GM12875 (cell line): ENCODE data around the gene GALNT17.

Experiments used
- H3K4me3 ChIP-seq: one replicate; pipeline ENCODE4 v1.5.1; 2011; ENCODE audit warnings: low read depth, low read length, control low read depth
- TF ChIP-seq, protein P1 (sequence below): IDR thresholded peaks from 2 replicates; pipeline ENCODE4 v1.5.1; 2011; ENCODE audit warnings: low read depth, mild to moderate bottlenecking, control low read depth, inconsistent platforms, low read length, moderate library complexity, borderline replicate concordance; ENCODE audit not compliant: insufficient read depth

The GALNT17 gene

DNA sequence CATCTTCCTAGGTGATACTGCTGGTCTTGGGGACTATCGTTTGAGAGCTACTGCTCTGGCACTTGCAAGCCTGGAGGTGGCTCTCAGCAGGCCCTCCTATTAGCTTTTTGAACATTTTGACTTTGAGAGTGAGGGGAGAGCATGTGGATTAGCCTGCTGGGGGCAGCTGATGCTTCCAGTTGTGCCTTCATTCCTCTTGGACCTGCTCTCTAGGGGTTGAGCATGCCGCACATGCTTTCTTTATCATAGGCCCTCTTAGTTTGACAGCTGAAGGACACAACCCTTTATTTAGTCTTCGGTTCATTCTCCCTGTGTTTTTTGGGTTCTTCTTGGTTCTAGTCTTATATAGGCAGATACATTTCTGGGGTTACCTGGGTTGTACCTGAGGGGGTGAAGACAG is 132.1 kb downstream of the GALNT17 start:
- H3K4me3 ChIP-seq, result no peak overlapping the region
- TF ChIP-seq, protein P1, sequence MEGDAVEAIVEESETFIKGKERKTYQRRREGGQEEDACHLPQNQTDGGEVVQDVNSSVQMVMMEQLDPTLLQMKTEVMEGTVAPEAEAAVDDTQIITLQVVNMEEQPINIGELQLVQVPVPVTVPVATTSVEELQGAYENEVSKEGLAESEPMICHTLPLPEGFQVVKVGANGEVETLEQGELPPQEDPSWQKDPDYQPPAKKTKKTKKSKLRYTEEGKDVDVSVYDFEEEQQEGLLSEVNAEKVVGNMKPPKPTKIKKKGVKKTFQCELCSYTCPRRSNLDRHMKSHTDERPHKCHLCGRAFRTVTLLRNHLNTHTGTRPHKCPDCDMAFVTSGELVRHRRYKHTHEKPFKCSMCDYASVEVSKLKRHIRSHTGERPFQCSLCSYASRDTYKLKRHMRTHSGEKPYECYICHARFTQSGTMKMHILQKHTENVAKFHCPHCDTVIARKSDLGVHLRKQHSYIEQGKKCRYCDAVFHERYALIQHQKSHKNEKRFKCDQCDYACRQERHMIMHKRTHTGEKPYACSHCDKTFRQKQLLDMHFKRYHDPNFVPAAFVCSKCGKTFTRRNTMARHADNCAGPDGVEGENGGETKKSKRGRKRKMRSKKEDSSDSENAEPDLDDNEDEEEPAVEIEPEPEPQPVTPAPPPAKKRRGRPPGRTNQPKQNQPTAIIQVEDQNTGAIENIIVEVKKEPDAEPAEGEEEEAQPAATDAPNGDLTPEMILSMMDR, result no peak

DNA sequence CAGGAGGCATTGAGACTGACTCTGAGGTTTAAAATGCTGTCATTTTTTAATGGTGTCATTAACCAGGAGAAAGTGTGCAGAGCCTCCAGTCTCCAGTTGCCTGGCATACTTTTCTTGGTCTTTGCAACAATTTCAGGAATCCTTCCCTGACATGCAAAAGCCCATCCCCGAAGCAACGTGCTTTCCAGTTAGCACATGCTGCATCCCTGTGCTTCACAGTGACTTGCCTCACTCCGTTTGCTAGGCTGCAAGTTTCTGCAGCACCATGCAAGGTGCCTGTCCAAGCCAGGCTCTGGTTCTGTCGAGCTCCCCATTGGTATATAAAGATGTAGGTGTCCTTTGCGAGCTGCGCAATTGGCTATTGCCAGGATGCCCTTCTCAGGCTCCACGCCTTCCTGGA is 135.0 kb downstream of the GALNT17 start:
- TF ChIP-seq, protein P1, result no peak
- no peak overlapping the region for H3K4me3 ChIP-seq

DNA sequence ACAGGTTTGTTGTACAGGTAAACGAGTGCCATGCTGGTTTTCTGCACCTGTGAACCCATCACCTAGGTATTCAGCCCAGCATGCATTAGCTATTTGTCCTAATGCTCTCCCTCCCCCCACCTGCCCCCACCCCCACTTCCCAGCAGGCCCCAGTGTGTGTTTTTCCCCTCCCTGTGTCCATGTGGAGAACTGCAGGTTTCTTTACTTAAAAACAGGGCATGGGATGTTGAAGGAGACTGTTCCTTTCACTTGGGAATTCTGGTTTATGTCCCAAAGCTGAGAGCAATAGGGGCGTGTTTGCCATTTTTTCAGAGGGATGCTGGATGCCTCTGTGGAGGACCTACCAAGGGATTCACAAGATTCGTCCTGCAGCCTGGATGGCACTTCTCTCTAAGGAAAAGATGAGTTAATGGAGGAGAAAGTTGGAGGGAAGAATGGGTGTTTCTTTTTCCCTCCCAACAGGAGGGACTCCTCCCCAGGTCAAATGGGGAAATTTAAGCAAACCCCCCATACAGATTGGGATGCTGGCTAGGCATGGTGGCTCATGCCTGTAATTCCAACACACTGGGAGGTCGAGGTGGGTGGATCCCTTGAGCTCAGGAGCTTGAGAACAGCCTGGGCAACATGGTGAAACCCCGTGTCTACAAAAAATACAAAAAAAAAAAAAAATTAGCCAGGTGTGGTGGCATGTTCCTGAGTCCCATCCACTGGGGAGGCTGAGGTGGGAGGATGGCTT is 136.0 kb downstream of the GALNT17 start:
- TF ChIP-seq, protein P1, result no peak
- no peak overlapping the region for H3K4me3 ChIP-seq

DNA sequence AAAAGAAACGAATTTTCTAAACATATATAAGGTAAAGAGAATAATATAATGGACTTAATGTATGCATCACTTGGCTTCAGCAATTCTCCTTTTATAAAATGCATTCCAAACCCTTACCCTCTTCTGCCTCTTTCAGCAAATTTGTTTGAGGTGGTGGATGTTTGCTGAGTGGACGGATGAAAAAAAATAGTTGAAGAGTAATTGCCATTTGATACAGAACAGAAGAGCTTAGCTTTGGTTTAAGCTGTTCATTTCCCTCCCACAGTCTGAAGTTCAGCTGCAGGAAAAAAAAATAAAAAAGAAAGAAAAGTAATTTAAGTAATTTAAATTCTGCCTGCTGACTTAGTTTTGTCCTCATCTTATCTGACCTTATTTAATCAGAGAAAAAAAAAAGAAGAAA is 138.6 kb downstream of the GALNT17 start:
- TF ChIP-seq, protein P1, result no peak

DNA sequence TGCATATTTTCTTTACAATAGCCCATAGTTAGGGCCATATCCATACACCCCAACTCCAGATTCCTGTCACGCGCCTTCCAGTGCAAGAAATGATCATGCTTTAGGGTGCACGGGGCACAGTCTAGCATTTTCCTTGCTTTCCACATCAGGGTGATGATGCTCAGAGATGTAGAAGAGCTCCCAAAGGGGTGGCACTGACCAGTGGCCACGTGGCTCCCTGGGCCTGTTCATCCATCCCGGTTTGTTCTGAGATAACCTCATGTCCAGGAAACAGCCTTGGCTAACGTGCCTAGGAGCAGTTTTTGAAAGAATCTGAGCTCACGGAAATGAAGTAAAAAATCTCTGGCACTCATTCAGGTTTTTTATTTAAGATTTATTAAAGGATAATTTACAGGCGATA is 139.3 kb downstream of the GALNT17 start:
- TF ChIP-seq, protein P1, result no peak
- no peak overlapping the region for H3K4me3 ChIP-seq

More for the DNA sequence above, 138.6 kb downstream of the GALNT17 start:
- H3K4me3 ChIP-seq, result no peak overlapping the region

DNA sequence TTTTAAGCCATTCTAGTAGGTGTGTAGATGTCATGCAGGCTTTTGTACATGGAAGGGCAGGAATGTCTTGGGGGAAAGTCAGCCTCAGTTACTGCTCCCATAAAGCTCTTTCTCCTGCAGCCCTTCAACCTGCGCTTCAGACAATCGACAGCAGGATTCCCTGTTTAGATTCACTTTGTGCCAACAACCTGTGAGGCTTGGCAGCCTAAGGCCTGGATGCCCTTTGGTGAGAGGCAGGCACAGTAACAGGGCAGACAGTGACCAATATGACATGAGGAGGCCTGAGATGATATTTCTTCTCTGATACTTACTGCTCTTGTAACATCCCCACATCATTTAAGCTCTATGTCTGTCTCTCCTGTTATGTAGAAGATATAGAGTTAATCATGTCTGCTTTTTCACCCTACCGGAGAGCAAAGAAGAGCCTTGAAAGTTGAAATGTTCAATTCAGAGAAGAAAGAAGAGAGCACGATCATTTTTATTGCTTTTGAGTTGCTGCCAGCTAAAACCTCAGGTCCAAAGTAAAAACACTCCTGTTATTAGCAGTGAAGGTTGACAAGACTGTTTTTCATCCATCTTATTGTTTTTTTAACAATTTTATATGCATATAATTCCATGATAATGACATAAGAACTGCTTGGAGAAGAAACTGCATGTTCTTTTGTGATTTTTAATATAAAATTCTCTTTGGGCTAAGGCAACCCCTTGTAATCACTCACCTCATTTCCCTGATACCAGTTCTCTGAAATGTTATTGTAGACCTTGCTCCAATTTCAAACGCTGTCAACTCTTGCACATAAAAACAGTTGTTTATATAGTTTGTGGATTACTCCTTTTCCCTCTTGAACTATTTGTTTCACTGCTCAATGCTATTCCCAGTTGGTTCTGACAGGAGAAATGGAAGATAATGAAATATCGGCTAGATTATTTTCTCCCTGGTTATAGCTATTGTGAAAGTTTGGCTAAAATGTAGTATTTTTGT is 140.9 kb downstream of the GALNT17 start:
- H3K4me3 ChIP-seq, result no peak overlapping the region
- TF ChIP-seq, protein P1, result no peak
